NT2/D1 (cell line): Measurements from ENCODE around the gene RNF44.

Experiments
- SUZ12 ChIP-seq: IDR thresholded peaks from 2 replicates; pipeline ENCODE4 v1.6.1; 2011; ENCODE audit not compliant: insufficient read length, insufficient read depth; ENCODE audit errors: extremely low read depth
- YY1 ChIP-seq: IDR thresholded peaks from 2 replicates; pipeline ENCODE4 v1.6.1; 2011; ENCODE audit not compliant: insufficient read length, insufficient read depth
- ZNF274 ChIP-seq: IDR thresholded peaks from 2 replicates; pipeline ENCODE4 v1.6.1; 2011; ENCODE audit warnings: mild to moderate bottlenecking, low read depth, low read length

DNA sequence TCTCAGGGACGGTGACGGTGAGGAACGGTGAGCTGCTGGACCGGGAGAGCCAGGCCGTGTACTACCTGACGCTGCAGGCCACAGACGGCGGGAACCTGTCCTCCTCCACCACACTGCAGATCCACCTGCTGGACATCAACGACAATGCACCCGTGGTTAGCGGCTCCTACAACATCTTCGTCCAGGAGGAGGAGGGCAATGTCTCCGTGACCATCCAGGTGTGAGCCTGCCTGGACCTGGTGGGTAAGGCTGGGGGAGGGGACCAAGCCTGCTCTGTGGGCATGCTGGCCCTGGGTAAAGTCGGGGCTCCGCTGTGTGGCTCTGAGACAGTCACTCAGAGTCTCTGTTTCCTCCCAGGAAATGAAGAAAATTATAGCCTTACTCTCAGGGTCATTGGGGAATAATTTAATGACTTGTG lies 41.2 kb upstream of the RNF44 start:
- TF ChIP-seq YY1 (no peak), ZNF274 (no peak), SUZ12 (no peak)
